ENCODE measurements around the gene ADAP1.

The ADAP1 gene

DNA sequence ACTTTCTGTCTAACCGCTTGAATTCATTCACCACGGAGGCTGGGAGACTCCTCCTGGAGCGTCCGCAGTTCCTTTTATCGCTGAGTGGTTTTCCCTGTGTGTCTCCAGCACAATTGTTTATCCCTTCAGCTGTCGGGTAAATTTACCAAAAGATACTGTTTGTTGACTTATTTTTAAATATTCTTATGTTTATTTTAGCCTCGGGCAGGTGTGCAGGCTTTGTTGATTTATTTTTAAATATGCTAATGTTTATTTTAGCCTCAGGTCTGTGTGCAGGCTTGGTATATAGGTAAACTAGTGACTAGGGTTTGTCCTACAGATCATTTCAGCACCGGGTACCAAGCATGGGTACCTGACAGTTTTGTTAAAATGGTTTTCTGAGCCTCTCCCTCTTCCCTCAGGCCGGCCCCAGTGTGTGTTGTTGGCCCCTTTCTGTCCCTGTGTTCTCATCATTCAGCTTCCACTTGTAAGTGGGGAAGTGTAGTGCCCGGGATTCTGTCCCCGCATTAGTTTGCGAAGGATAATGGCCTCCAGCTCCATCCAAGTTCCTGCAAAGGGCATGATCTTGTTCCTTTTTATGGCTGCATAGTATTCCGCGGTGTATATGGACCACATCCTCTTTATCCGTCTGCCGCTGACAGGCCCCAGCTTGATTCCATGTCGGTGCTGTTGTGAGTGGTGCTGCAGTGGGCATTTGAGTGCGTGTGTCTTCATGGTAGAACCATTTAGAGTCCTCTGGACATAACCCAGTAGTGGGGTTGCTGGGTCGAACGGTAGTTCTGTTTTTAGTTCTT is 72.8 kb downstream of the ADAP1 start:
- POLR2A ChIA-PET: no interaction called here
- TF ChIP-seq ZNF146 (tag by site-specific recombination; IDR thresholded peaks at IDR 0.05) (peak; percentile 98), IKZF3 (tag by site-specific recombination; IDR thresholded peaks at IDR 0.05) (no peak)
- H3K36me3 ChIP-seq (ENCODE audit: control insufficient read depth in 2 of 2, insufficient read depth in 1 of 2, low read length in 2 of 2): peaks cover 0 to 30% of the 10 kb centered on the region in 2 experiments; a peak in 1 of 3 replicates
- no peaks in the 10 kb centered on the region for H3K9me3 ChIP-seq (ENCODE audit: control insufficient read depth, insufficient read depth, low read depth, low read length)
- no peak overlapping the region for H3K27ac ChIP-seq (ENCODE audit: extremely low read depth, low read depth, low read length)
- CTCF ChIA-PET: no interaction called here
- no peaks in the 10 kb centered on the region for H3K4me1 ChIP-seq (ENCODE audit: control insufficient read depth, insufficient read depth, low read length)
- no peak overlapping the region for H3K4me3 ChIP-seq (ENCODE audit: low read depth, low read length)

DNA sequence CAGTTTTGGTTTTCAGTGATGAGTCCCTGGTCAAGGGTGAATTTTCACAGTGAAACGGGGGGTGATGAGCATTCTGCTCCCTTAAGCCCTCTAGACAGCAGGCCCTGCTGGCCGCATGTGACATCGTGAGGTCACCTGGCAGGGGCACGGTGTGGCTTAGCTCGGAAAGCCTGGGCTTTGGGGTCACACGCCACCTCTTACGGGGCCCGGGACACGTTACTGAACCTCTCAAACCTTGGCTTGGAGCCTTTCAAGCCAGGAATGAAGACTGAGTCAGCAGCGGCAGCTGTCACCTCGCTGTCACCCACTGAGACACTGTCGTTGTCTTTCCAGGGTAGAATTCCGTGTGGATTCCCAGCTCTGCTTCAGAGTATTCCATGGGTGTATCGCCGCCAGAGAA is 74.0 kb downstream of the ADAP1 start:
- ChIA-PET CTCF (interaction anchor here (1.2 kb wide), 1 partner anchor 93 kb away, joined by 3 read pairs; no protein-coding TSS in a partner anchor), POLR2A (no interaction called here)
- no peak overlapping the region for H3K27ac ChIP-seq (ENCODE audit: extremely low read depth, low read depth, low read length)
- H3K4me3 ChIP-seq (ENCODE audit: low read depth, low read length): no peak overlapping the region
- H3K36me3 ChIP-seq (ENCODE audit: control insufficient read depth in 2 of 2, insufficient read depth in 1 of 2, low read length in 2 of 2): peaks cover 0 to 20% of the 10 kb centered on the region in 2 experiments; a peak in 1 of 3 replicates
- H3K9me3 ChIP-seq (ENCODE audit: control insufficient read depth, insufficient read depth, low read depth, low read length): no peaks in the 10 kb centered on the region
- H3K4me1 ChIP-seq (ENCODE audit: control insufficient read depth, insufficient read depth, low read length): no peaks in the 10 kb centered on the region
- no peak for TF ChIP-seq ZNF626 (tag by site-specific recombination; IDR thresholded peaks at IDR 0.05)

DNA sequence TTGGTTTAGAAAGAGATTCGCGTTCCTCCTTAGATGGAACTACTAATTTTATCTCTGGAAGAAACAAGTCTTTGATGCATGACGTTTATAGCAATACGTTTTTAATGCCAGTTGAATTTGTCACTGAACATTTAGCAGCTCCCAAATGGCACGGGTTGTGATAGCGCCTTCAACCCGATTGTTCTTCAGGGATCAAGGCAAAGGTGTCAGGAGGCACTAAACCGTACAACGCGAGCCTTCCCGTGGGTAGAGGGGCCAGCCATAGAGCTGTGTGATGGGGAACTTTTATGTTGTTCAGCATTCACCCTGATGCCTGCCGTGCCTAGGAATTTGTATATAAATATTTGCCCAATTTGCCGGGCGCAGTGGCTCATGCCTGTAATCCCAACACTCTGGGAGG is 74.8 kb downstream of the ADAP1 start:
- Histone ChIP-seq H3K4me1 (ENCODE audit: control insufficient read depth, insufficient read depth, low read length) (no peaks in the 10 kb centered on the region), H3K4me3 (ENCODE audit: low read depth, low read length) (no peak overlapping the region), H3K27ac (ENCODE audit: extremely low read depth, low read depth, low read length) (no peak overlapping the region), H3K36me3 (ENCODE audit: control insufficient read depth in 2 of 2, insufficient read depth in 1 of 2, low read length in 2 of 2) (peaks cover 0 to 27% of the 10 kb centered on the region in 2 experiments; a peak in 1 of 3 replicates), H3K9me3 (ENCODE audit: control insufficient read depth, insufficient read depth, low read depth, low read length) (no peaks in the 10 kb centered on the region)
- no peak for TF ChIP-seq ZSCAN16 (tag by site-specific recombination; IDR thresholded peaks at IDR 0.05)
- no peak for TF ChIP-seq ZNF664 (tag by site-specific recombination; IDR thresholded peaks at IDR 0.05)
- TF ChIP-seq ZNF366 (tag by site-specific recombination; conservative IDR thresholded peaks at IDR 0.05): no peak
- no peak for TF ChIP-seq ZNF670 (tag by site-specific recombination; IDR thresholded peaks at IDR 0.05; ENCODE audit: low read depth)
- TF ChIP-seq, protein P1, sequence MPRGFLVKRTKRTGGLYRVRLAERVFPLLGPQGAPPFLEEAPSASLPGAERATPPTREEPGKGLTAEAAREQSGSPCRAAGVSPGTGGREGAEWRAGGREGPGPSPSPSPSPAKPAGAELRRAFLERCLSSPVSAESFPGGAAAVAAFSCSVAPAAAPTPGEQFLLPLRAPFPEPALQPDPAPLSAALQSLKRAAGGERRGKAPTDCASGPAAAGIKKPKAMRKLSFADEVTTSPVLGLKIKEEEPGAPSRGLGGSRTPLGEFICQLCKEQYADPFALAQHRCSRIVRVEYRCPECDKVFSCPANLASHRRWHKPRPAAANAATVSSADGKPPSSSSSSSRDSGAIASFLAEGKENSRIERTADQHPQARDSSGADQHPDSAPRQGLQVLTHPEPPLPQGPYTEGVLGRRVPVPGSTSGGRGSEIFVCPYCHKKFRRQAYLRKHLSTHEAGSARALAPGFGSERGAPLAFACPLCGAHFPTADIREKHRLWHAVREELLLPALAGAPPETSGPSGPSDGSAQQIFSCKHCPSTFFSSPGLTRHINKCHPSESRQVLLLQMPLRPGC (tag by site-specific recombination; IDR thresholded peaks at IDR 0.05): no peak
- TF ChIP-seq GLIS1 (tag by site-specific recombination; IDR thresholded peaks at IDR 0.05): no peak
- no peak for TF ChIP-seq FEZF1 (tag by site-specific recombination; IDR thresholded peaks at IDR 0.05)
- TF ChIP-seq, protein P2, sequence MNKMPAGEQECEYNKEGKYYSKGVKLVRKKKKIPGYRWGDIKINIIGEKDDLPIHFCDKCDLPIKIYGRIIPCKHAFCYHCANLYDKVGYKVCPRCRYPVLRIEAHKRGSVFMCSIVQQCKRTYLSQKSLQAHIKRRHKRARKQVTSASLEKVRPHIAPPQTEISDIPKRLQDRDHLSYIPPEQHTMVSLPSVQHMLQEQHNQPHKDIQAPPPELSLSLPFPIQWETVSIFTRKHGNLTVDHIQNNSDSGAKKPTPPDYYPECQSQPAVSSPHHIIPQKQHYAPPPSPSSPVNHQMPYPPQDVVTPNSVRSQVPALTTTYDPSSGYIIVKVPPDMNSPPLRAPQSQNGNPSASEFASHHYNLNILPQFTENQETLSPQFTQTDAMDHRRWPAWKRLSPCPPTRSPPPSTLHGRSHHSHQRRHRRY (tag by site-specific recombination; IDR thresholded peaks at IDR 0.05): no peak
- TF ChIP-seq ZNF560 (tag by site-specific recombination; IDR thresholded peaks at IDR 0.05; ENCODE audit: borderline replicate concordance): no peak
- TF ChIP-seq SP7 (tag by site-specific recombination; IDR thresholded peaks at IDR 0.05): no peak
- no peak for TF ChIP-seq ZNF843 (tag by site-specific recombination; IDR thresholded peaks at IDR 0.05)
- TF ChIP-seq ZNF302 (tag by site-specific recombination; IDR thresholded peaks at IDR 0.05; ENCODE audit: low read depth): no peak
- TF ChIP-seq, protein P3, sequence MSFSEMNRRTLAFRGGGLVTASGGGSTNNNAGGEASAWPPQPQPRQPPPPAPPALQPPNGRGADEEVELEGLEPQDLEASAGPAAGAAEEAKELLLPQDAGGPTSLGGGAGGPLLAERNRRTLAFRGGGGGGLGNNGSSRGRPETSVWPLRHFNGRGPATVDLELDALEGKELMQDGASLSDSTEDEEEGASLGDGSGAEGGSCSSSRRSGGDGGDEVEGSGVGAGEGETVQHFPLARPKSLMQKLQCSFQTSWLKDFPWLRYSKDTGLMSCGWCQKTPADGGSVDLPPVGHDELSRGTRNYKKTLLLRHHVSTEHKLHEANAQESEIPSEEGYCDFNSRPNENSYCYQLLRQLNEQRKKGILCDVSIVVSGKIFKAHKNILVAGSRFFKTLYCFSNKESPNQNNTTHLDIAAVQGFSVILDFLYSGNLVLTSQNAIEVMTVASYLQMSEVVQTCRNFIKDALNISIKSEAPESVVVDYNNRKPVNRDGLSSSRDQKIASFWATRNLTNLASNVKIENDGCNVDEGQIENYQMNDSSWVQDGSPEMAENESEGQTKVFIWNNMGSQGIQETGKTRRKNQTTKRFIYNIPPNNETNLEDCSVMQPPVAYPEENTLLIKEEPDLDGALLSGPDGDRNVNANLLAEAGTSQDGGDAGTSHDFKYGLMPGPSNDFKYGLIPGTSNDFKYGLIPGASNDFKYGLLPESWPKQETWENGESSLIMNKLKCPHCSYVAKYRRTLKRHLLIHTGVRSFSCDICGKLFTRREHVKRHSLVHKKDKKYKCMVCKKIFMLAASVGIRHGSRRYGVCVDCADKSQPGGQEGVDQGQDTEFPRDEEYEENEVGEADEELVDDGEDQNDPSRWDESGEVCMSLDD (tag by site-specific recombination; IDR thresholded peaks at IDR 0.05): no peak
- no peak for TF ChIP-seq ZNF530 (tag by site-specific recombination; IDR thresholded peaks at IDR 0.05; ENCODE audit: low read depth)
- no peak for TF ChIP-seq ZNF426 (tag by site-specific recombination; IDR thresholded peaks at IDR 0.05)
- ChIA-PET POLR2A (no interaction called here), CTCF (interaction anchor here (1.2 kb wide), 1 partner anchor 92 kb away, joined by 3 read pairs; no protein-coding TSS in a partner anchor)
